HUES64 (cell line): ENCODE results near the gene CBY3.
"Not testable (repeated sequence)": the region's sequence is repeated elsewhere in the genome, so short reads cannot be mapped to it uniquely, and the experiment has no call there.

Experiments used
- H3K27ac ChIP-seq: 2 replicates; pipeline ENCODE4 v1.7.0; 2013; ENCODE audit warnings: low read depth, low read length, inconsistent platforms
- H3K27me3 ChIP-seq: 2 replicates; pipeline ENCODE4 v1.6.1; 2013; ENCODE audit warnings: mild to moderate bottlenecking, low read length; ENCODE audit not compliant: insufficient read depth
- H3K36me3 ChIP-seq: 2 replicates; pipeline ENCODE4 v1.6.1; 2013; ENCODE audit warnings: mild to moderate bottlenecking, low read length; ENCODE audit not compliant: insufficient read depth
- H3K4me1 ChIP-seq: 2 replicates; pipeline ENCODE4 v1.6.1; 2013; ENCODE audit warnings: mild to moderate bottlenecking, low read length, moderate library complexity; ENCODE audit not compliant: insufficient read depth
- H3K4me3 ChIP-seq: 2 replicates; pipeline ENCODE4 v1.5.1; 2013; ENCODE audit warnings: mild to moderate bottlenecking, low read length, moderate library complexity
- H3K9ac ChIP-seq: 2 replicates; pipeline ENCODE4 v1.6.1; 2013; ENCODE audit warnings: mild to moderate bottlenecking, low read depth, low read length
- H3K9me3 ChIP-seq: 2 replicates; pipeline ENCODE4 v1.6.1; 2013; ENCODE audit warnings: low read depth, low read length; ENCODE audit not compliant: insufficient read depth
- WGBS: fragments of 150-250, 120-280 bp; methylation state at CpG from one replicate; pipeline ENCODE4 v1.1.7; 2013; ENCODE audit warnings: missing lambda C conversion rate; 5-methylcytosine and 5-hydroxymethylcytosine counted together

CBY3 gene

GRCh38 chr5:179697993-179698934, 17.4 kb upstream of the CBY3 start:
- WGBS = 3% methylated on average over 72 of the region's 72 CpGs
- Histone ChIP-seq H3K4me3 (peak overlapping the region; percentile 97), H3K4me1 (no peaks in the 10 kb centered on the region)

GRCh38 chr5:179697543-179697942, 16.7 kb upstream of the CBY3 start:
- H3K27ac ChIP-seq = peak overlapping the region; percentile 95
- H3K4me3 ChIP-seq = peak overlapping the region; percentile 82
- WGBS = 91% methylated on average over 13 of the region's 15 CpGs
- not testable (repeated sequence) for H3K4me1 ChIP-seq, H3K27me3 ChIP-seq, H3K9me3 ChIP-seq
- peak overlapping the region; percentile 96 for H3K9ac ChIP-seq
- peaks cover 19% of the 10 kb centered on the region for H3K36me3 ChIP-seq

More at GRCh38 chr5:179697993-179698934, 17.4 kb upstream of the CBY3 start:
- Histone ChIP-seq H3K9me3 (no peaks in the 10 kb centered on the region), H3K27ac (peak overlapping the region; percentile 95), H3K27me3 (no peaks in the 10 kb centered on the region), H3K36me3 (peaks cover 26% of the 10 kb centered on the region), H3K9ac (peak overlapping the region; percentile 99)

GRCh38 chr5:179697108-179697507, 16.3 kb upstream of the CBY3 start:
- Histone ChIP-seq H3K36me3 (peaks cover 15% of the 10 kb centered on the region), H3K27ac (no peak overlapping the region), H3K9me3 (no peaks in the 10 kb centered on the region), H3K27me3 (no peaks in the 10 kb centered on the region), H3K9ac (no peak overlapping the region), H3K4me3 (no peak overlapping the region), H3K4me1 (no peaks in the 10 kb centered on the region)
- 90% methylated on average over 2 of the region's 2 CpGs for WGBS

GRCh38 chr5:179696603-179697002, 15.8 kb upstream of the CBY3 start:
- Histone ChIP-seq H3K36me3 (peaks cover 10% of the 10 kb centered on the region), H3K27ac (no peak overlapping the region), H3K9ac (no peak overlapping the region), H3K9me3 (no peaks in the 10 kb centered on the region), H3K27me3 (no peaks in the 10 kb centered on the region), H3K4me1 (no peaks in the 10 kb centered on the region), H3K4me3 (no peak overlapping the region)
- WGBS = 96% methylated on average over 3 of the region's 3 CpGs

- WGBS = 93% methylated on average over 5 of the region's 6 CpGs
- H3K9me3 ChIP-seq = no peaks in the 10 kb centered on the region
- no peak overlapping the region for H3K27ac ChIP-seq
- no peaks in the 10 kb centered on the region for H3K27me3 ChIP-seq
- no peak overlapping the region for H3K9ac ChIP-seq
- no peak overlapping the region for H3K4me3 ChIP-seq
- H3K4me1 ChIP-seq = no peaks in the 10 kb centered on the region
- no peaks in the 10 kb centered on the region for H3K36me3 ChIP-seq
These were observed 13.7 kb upstream of the CBY3 start for GRCh38 chr5:179694561-179694960.

- H3K4me1 ChIP-seq, H3K27ac ChIP-seq, H3K9ac ChIP-seq, H3K9me3 ChIP-seq, H3K27me3 ChIP-seq, H3K4me3 ChIP-seq, H3K36me3 ChIP-seq: not testable (repeated sequence)
- WGBS = 92% methylated on average over 9 of the region's 9 CpGs
These were observed 8.4 kb upstream of the CBY3 start for GRCh38 chr5:179689212-179689611.

- Histone ChIP-seq H3K36me3 (peaks cover 6% of the 10 kb centered on the region), H3K9me3 (no peaks in the 10 kb centered on the region), H3K27me3 (no peaks in the 10 kb centered on the region), H3K4me1 (no peaks in the 10 kb centered on the region; the same call in 1 of the 2 replicates), H3K9ac (no peak overlapping the region), H3K4me3 (no peak overlapping the region), H3K27ac (no peak overlapping the region)
- 95% methylated on average over 9 of the region's 9 CpGs for WGBS
These were observed 637 bp downstream of the CBY3 start for GRCh38 chr5:179680014-179680779.

GRCh38 chr5:179679014-179679674, 1.7 kb downstream of the CBY3 start:
- Histone ChIP-seq H3K9ac (peak overlapping the region; percentile 90), H3K27ac (peak overlapping the region; percentile 61), H3K27me3 (no peaks in the 10 kb centered on the region), H3K4me1 (no peaks in the 10 kb centered on the region; the same call in 1 of the 2 replicates), H3K9me3 (no peaks in the 10 kb centered on the region), H3K4me3 (peak overlapping the region; percentile 78), H3K36me3 (peaks cover 6% of the 10 kb centered on the region)
- WGBS = 54% methylated on average over 39 of the region's 41 CpGs

GRCh38 chr5:179678223-179679013, 2.4 kb downstream of the CBY3 start:
- 3% methylated on average over 78 of the region's 78 CpGs for WGBS
- Histone ChIP-seq H3K27ac (peak overlapping the region; percentile 74), H3K9me3 (no peaks in the 10 kb centered on the region), H3K4me3 (peak overlapping the region; percentile 78), H3K4me1 (no peaks in the 10 kb centered on the region; the same call in 1 of the 2 replicates), H3K36me3 (peaks cover 6% of the 10 kb centered on the region), H3K27me3 (no peaks in the 10 kb centered on the region), H3K9ac (peak overlapping the region; percentile 90)

- Histone ChIP-seq H3K4me1 (no peaks in the 10 kb centered on the region), H3K27ac (no peak overlapping the region), H3K36me3 (peaks cover 12% of the 10 kb centered on the region), H3K27me3 (no peaks in the 10 kb centered on the region), H3K4me3 (no peak overlapping the region), H3K9me3 (no peaks in the 10 kb centered on the region), H3K9ac (no peak overlapping the region)
- 44% methylated on average over 7 of the region's 7 CpGs for WGBS
These were observed 12.4 kb downstream of the CBY3 start for GRCh38 chr5:179668391-179668790.
